Measurements from ENCODE around the gene CRIP3.

Gene CRIP3

DNA sequence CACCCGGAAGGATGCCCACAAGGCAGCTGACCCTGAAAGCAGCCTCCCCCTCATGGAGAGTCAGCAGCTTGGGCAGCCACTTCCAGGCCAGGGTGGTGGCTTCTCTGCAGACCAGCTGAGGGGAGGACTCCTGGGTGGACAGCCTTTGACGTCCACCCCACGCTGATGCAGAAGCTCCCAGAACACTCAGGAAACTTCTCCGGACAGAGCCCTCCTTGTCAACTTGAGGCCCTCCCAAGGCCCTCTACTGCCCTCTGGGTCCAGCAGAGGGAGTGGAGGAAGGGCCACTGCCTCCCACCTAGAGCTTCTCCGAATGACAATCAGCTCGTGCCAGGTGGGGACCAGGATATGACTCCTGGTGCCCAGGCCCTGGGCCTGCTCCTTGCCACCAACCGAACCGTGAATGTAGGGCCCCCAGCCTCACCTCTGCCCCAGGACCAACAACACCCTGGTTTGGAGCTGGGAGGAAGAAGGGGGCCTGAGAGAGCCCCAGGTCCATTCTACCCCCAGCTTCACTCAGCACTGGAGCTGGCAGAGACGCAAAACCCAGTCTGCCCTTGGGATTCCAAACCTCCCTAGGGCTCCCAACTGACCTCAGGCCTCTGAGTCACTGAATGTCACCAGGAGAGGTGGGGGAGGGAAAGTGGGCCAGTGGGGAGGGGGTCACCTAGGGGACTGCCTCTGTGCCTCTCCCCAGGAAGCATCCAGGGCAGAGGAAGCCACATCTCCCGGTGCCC is 21.5 kb downstream of the CRIP3 start:
- no peak for DNase-seq

DNA sequence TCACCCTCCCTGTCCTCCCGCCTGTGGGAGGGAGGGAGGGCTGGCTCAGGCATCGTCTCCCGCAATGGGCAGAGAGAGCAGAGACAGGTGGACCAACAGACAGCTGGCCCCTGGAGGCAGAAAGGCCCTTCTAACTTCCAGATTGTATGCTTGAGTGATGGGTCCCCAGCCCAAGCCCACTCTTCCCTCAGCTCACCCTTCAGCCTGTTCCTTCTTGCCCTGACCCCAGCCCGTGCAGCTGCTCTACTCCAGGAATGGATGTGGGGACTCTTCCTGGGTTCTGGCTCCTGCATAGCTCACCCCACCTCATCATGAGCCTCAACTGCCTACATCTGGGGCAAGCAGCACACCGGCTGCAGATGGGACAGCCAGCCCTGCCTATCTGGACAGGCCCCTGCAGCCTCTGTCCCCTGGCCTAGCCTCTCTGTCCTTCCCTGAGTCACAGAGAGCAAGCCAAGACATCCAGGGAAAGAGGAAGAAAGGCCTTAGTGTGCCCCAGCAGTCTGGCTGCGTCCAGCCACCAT is 22.1 kb downstream of the CRIP3 start:
- no peak for DNase-seq

DNA sequence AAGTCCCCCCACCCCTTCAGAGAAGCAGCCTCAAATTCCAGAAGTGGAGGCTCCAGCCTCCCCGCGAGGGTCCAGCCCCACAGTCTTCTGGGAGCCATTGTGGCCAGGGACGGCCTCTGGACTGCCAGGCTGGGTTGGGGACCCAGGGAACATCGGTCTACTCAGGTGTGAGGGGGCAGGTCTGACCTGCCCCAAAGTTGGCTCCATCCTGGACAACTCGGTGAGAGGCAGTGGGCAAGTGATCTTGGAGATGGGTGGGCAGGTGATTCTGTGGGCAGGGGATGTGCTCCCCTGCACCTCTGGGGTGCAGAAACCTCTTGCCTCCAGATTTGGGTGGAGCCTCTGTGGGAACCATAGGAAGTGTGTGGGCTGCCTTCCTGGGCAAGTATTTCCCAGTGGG is 22.8 kb downstream of the CRIP3 start:
- no peak for DNase-seq

- no peak for DNase-seq
Measured at GRCh38 chr6:43284991-43285781, 23.4 kb downstream of the CRIP3 start.

GRCh38 chr6:43283905-43284304 is 24.7 kb downstream of the CRIP3 start:
- DNase-seq: no peak

DNA sequence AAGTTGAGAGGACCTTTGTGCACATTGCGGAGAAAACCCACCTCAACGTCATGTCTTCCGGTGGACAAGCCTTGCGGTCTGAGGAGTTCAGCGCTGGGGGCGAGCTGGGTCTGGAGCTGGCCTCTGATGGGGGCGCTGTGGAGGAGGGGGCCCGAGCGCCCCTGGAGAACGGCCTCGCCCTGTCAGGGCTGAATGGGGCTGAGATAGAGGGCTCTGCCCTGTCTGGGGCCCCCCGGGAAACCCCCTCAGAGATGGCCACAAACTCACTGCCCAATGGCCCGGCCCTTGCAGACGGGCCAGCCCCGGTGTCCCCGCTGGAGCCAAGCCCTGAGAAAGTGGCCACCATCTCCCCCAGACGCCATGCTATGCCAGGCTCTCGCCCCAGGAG is 25.1 kb downstream of the CRIP3 start:
- DNase-seq: no peak

GRCh38 chr6:43282636-43283513 is 25.8 kb downstream of the CRIP3 start:
- no peak for DNase-seq

DNA sequence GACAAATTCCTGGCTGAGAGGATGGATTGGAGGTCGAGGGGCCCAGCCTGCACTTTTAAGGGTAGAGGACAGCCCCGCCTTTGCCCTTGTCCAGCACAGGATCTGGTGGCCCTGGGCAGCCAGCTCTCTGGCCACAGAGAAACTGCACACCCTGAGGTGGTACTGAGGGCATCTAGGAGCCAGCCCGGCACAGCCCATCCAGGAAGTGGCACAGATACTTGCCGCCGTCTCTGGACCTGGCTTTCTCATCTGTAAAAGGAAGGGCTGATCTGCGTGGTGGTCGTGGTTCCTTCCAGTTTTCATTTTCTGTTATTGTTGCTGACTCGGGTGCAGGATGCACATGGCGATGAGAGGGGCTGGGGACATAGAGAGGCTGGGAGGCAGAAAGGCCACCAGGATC is 26.6 kb downstream of the CRIP3 start:
- no peak for DNase-seq

DNA sequence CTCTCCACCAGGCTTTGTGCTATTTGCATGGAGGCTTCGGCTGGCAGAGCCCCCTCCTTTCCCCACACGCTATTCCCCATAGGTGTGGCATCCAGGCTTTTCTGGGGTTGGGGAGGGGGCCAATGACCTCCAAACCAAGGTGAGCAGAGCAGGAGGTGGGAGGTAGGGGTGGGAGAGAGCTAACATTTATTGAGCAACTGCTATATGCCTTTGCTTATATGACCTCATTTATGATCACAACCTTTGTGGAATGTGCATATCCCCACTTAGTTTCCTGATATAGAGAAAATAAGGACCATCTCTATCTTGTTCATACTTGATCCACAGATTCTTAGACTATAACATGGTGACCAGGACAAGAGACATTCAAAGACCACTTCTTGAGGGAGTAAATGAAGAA is 28.4 kb downstream of the CRIP3 start:
- DNase-seq: no peak

GRCh38 chr6:43278524-43279078 is 30.0 kb downstream of the CRIP3 start:
- no peak for DNase-seq

- no peak for DNase-seq
Measured at GRCh38 chr6:43277643-43278523, 30.7 kb downstream of the CRIP3 start.

DNA sequence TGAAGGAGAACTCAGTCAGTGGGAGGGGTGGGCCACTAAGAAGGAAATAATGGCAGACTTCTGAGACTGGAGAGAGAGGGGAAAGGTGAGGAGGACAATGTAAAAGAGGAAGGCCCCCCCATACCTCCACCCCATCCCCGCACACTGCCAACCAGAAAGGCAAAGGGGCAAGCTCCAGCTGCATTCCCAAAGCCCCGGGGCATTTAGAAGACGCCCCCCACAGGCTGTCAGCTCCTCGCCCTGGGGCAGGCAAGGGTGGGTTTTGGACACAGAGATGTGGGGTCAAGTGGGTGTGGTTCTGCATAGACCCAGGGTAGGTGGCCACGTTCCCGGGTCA is 31.4 kb downstream of the CRIP3 start:
- DNase-seq: no peak

DNA sequence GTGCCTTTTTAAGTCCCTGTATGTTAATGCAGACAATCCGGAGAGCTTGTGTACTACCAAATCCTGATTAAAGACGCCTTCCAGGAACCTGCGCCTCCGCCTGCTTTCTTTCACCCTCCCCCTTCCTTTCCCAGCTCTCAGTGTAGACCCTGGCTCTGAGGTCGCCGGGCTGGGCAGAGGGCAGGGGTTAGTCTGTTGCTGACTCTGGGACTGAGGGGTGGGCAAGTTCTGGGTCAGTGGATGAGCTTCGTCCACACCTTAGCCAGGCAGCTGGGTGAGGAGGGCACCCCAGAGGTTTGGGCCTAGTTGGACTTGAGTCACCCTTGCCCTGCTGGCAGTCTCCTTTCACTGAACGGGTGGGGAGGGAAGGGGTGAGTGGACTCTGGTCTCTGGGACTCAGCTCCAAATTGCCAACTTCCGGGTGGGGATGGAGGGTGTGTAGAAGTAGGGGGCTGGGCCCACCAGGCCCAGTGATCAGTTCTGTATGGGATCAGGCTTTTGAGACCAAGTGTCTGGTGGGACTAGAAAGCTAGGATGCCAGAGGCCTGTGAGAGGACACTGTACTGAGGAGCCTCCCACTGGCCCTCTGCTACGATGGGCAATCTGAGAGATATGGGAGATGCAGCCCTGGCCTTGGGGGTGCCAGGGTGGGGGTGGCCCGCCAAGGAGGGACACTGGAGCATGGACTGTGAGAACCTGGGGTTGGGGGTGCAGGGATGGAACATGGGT is 31.9 kb downstream of the CRIP3 start:
- DNase-seq: no peak

- peak; percentile 32 for DNase-seq
Measured at GRCh38 chr6:43275801-43276576, 32.6 kb downstream of the CRIP3 start.

DNA sequence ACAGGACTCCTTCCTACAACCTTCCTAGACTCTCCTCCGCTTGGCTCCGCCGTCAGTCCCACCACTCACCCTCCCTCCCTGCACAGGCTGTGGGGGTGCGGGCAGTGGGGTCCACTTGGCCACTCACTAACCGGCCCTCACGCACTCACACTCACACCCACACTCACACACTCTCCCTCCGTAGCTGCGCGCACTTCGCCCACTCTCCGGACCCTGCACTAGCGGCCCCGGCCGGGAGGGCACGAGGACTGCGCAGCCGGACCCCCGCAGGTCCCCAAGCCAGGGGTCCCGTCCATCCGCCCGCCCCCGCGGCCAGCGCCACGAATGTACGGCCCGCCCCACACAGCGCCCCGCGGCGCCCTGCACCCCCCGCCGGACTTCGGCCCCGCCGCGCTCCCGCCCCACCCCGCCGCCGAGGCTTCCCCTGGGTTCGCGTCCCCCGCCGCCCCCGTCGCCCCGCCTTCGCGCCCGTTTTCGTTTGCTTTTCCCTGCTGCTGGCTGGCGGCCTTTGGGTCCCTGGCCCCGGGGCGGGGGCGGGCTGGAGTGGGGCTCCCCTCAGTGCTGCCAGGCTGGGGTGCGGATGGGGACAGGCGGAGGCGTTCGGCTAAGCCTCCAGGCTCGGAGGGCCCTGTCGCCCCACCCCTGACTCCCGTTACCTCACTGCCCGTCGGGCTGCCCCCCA is 33.6 kb downstream of the CRIP3 start:
- DNase-seq: peak; percentile 31

- no peak for DNase-seq
Measured at GRCh38 chr6:43274127-43274915, 34.3 kb downstream of the CRIP3 start.

DNA sequence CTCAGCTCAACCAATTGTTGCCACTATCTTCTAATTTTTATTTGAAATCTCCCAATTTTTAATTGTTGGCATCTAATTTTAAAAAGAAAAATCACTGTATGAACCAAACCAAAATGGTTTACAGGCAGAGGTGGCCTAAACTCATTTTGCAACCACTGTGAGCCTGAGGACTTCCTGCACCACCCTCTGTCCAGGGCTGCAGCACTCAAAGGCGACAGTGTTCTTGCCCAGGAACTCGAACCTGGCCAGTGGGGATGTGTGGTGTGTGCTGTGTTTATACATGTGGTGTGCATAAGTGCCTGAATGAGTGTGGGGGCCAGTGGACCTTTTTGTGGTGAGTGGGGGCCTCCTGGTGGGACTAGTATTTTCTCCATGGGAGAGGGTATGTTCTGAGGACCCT is 34.9 kb downstream of the CRIP3 start:
- no peak for DNase-seq

DNA sequence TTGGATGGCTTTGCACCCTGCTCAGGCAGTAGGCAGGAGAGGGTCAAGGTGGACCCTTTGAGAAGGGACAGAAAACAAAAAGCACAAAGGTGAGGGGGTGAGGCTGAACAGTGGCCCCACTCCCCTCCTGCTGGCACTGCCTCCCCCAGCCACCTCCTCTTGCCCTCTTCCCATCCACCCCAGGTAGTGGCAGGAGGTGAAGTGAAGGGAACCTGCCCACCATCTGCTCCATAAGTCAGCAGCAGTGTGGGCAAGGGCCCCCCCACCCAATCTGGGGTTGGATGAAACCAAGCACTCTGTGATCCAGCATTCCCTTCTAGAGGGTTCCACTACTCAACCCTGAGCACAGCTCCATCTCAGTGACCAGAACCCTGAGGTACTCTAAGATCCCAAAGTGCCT is 36.7 kb downstream of the CRIP3 start:
- DNase-seq: no peak
